Measurements from ENCODE around the gene PPP1R13B. TPM values are rescaled to one million over a fixed set of nuclear protein-coding genes. Genes with fewer than 3 reads are reported as not detected.

Gene PPP1R13B
- total RNA-seq, 4 donors from 2014 or later, result 19.9 to 25.2 (median 23.6) TPM

GRCh38 chr14:103721334-103722120 is 125.8 kb downstream of the PPP1R13B start:
- H3K4me3 ChIP-seq, result no peak overlapping the region
- peaks cover 0 to 17% (median 6%) of the 10 kb centered on the region in 4 donors for H3K36me3 ChIP-seq
- peak overlapping the region; percentile 80 to 90 (median 86) for H3K27ac ChIP-seq (replicated peaks in 1 of 4)
- no peaks in the 10 kb centered on the region for H3K27me3 ChIP-seq
- TF ChIP-seq CTCF (IDR thresholded peaks at IDR 0.05), result no peak
- TF ChIP-seq POLR2AphosphoS5 (IDR thresholded peaks at IDR 0.05), result peak; percentile 69 to 75
- no peak for TF ChIP-seq EP300 (IDR thresholded peaks at IDR 0.05)
- no peak for TF ChIP-seq POLR2A (IDR thresholded peaks at IDR 0.05; ENCODE audit: low read depth)
- peaks cover 60 to 100% (median 99%) of the 10 kb centered on the region in 4 donors for H3K4me1 ChIP-seq
- intact Hi-C loops (cut with DNase I), result no loop called here
- no peak for DNase-seq (ENCODE audit: extremely low spot score)
- WGBS, result 85% methylated on average over 24 of the region's 26 CpGs
- H3K9me3 ChIP-seq, result no peaks in the 10 kb centered on the region

- no peak for DNase-seq (ENCODE audit: extremely low spot score)
- intact Hi-C loops (cut with DNase I), result no loop called here
- H3K4me3 ChIP-seq, result no peak overlapping the region
- peaks cover 0 to 2% (median 0%) of the 10 kb centered on the region in 4 donors for H3K36me3 ChIP-seq
- H3K9me3 ChIP-seq, result no peaks in the 10 kb centered on the region
- 89% methylated on average over 8 of the region's 8 CpGs for WGBS
- TF ChIP-seq CTCF (IDR thresholded peaks at IDR 0.05) (no peak), POLR2AphosphoS5 (IDR thresholded peaks at IDR 0.05) (no peak), POLR2A (IDR thresholded peaks at IDR 0.05; ENCODE audit: low read depth) (no peak), EP300 (IDR thresholded peaks at IDR 0.05) (no peak)
- H3K4me1 ChIP-seq, result peaks cover 54 to 90% (median 89%) of the 10 kb centered on the region in 4 donors
- no peaks in the 10 kb centered on the region for H3K27me3 ChIP-seq
- H3K27ac ChIP-seq (replicated peaks in 1 of 4), result peak overlapping the region; percentile 40 to 90 (median 73)
Observed at GRCh38 chr14:103719751-103720150, 127.6 kb downstream of the PPP1R13B start.

- no peak for TF ChIP-seq CTCF (IDR thresholded peaks at IDR 0.05)
- no peak for TF ChIP-seq POLR2A (IDR thresholded peaks at IDR 0.05; ENCODE audit: low read depth)
- TF ChIP-seq EP300 (IDR thresholded peaks at IDR 0.05), result no peak
- peak; percentile 59 to 86 for TF ChIP-seq POLR2AphosphoS5 (IDR thresholded peaks at IDR 0.05)
- H3K27me3 ChIP-seq, result no peaks in the 10 kb centered on the region
- H3K4me1 ChIP-seq, result peaks cover 52 to 90% (median 88%) of the 10 kb centered on the region in 4 donors
- intact Hi-C loops (cut with DNase I), result no loop called here
- peaks cover 0 to 2% (median 0%) of the 10 kb centered on the region in 4 donors for H3K36me3 ChIP-seq
- H3K9me3 ChIP-seq, result no peaks in the 10 kb centered on the region
- no peak for DNase-seq (ENCODE audit: extremely low spot score)
- H3K4me3 ChIP-seq, result peak overlapping the region; percentile 18 to 95 (median 29)
- WGBS, result 27% methylated on average over 15 of the region's 16 CpGs
- H3K27ac ChIP-seq (replicated peaks in 1 of 4), result peak overlapping the region; percentile 61 to 90 (median 74)
Observed at GRCh38 chr14:103718572-103718971, 128.8 kb downstream of the PPP1R13B start.

- Histone ChIP-seq H3K4me3 (peak overlapping the region; percentile 85 to 99 (median 95)), H3K9me3 (no peaks in the 10 kb centered on the region), H3K4me1 (peaks cover 52 to 90% (median 87%) of the 10 kb centered on the region in 4 donors), H3K27ac (replicated peaks in 1 of 4) (peak overlapping the region; percentile 89 to 98 (median 93)), H3K36me3 (peaks cover 0 to 2% (median 0%) of the 10 kb centered on the region in 4 donors), H3K27me3 (no peaks in the 10 kb centered on the region)
- TF ChIP-seq POLR2AphosphoS5 (IDR thresholded peaks at IDR 0.05) (no peak), CTCF (IDR thresholded peaks at IDR 0.05) (no peak), EP300 (IDR thresholded peaks at IDR 0.05) (no peak), POLR2A (IDR thresholded peaks at IDR 0.05; ENCODE audit: low read depth) (no peak)
- intact Hi-C loops (cut with DNase I), result no loop called here
- 81% methylated on average over 17 of the region's 17 CpGs for WGBS
- no peak for DNase-seq (ENCODE audit: extremely low spot score)
Observed at GRCh38 chr14:103716899-103717411, 130.4 kb downstream of the PPP1R13B start.
